CD4-positive, alpha-beta T cell treated with Interleukin-15 for 1 hour (primary cell): ENCODE measurements around the gene ERN1.
A peak's percentile ranks its signal among the peaks of the same experiment; 100 is the strongest.
"Not testable (repeated sequence)": the region's sequence is repeated elsewhere in the genome, so short reads cannot be mapped to it uniquely, and the experiment has no call there.

Experiments
- DNase-seq: peaks from one replicate; pipeline ENCODE4 v3.0.0-alpha.2; 2020

ERN1 gene

GRCh38 chr17:64134216-64134970 is 4.4 kb upstream of the ERN1 start:
- no peak for DNase-seq

- peak; percentile 20 for DNase-seq
Measured at GRCh38 chr17:64133546-64134215, 3.7 kb upstream of the ERN1 start.

DNA sequence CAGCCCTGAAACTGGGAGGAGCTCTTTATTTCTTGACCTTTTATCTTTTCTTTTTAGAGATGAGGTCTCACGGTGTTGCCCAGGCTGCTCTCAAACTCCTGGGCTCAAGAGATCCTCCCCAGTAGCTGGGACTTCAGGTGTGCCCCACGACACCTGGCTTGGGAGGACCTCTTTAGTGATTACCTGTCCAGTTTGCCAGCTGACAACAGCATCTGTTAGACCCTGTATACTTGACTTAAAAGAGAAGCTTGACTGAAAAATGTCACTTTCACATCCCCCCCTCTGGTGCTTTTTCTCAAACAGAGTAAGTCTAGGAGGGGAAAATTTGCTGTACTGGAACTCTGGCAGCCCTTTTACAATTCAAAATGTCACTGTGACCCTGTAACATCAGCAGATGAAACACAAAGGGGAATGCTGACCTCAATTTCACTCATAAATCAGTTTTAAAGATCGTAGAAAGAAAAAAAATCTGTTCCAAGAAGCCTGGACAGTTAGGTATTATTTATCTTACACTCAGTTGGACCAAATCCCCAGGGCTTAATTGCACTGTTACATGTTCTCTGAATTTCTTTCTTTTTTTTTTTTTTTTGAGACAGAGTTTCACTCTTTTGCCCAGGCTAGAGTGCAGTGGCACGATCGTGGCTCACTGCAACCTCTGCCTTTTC is 1.8 kb upstream of the ERN1 start:
- DNase-seq = no peak

- DNase-seq = peak; percentile 81
Measured at GRCh38 chr17:64130559-64131001, 636 bp upstream of the ERN1 start.

GRCh38 chr17:64129515-64129764 is 504 bp downstream of the ERN1 start:
- no peak for DNase-seq

DNA sequence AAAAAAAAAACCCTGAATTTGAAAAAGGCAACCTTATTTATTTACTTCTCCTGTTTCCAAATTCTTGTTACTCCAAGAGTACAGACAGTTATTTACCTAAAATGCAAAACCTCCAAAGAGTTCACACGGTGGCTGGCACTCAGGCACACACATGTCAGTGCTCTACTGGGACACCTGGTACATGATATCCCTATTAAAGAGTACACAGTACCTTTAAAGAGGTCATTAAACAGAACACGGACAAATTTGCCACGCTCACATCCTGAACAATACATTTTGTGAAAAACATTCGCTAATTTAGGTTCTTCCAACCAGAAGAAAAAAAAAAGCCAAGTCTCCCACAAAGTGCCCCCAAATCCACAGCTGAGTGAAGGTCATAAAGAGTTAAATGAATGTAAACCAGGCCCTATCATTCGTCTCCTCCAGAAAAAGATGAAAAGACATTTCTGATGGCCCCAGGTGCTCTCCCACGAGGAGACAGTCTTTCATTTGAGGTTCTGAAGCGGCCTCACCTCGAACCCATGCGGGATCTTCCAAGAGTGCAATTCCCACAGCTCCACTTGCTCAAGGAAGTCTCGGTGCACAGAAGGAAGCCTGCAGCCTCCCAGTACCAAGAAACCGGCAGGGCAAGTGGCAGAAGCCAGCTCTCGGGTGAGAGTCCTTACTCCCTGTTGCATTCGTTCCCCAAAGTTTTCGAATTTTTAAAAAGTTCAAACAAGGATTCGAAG is 993 bp downstream of the ERN1 start:
- DNase-seq = no peak

- no peak for DNase-seq
Measured at GRCh38 chr17:64126918-64127317, 3.0 kb downstream of the ERN1 start.

DNA sequence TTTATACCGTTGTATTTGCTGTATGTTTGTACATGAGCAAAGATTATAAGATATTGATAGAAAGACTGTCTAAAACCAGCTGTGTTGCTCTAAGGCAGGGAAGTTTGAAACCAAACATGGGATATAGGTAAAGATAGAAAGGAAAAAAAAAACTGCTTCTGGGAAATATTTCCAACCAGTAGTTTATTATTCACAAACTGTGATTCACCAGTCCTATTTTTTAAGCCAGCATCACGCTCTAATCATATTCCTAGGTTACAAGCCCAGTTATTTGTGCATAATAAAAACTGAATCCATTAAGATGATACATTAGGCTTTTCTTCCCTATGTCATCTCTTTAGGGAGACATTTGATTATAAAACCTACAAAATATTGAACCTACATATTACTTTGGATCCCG is 4.0 kb downstream of the ERN1 start:
- no peak for DNase-seq

- no peak for DNase-seq
Measured at GRCh38 chr17:64124609-64125008, 5.3 kb downstream of the ERN1 start.

GRCh38 chr17:64123114-64123513 is 6.8 kb downstream of the ERN1 start:
- DNase-seq = no peak

GRCh38 chr17:64120972-64121786 is 8.8 kb downstream of the ERN1 start:
- not testable (repeated sequence) for DNase-seq

DNA sequence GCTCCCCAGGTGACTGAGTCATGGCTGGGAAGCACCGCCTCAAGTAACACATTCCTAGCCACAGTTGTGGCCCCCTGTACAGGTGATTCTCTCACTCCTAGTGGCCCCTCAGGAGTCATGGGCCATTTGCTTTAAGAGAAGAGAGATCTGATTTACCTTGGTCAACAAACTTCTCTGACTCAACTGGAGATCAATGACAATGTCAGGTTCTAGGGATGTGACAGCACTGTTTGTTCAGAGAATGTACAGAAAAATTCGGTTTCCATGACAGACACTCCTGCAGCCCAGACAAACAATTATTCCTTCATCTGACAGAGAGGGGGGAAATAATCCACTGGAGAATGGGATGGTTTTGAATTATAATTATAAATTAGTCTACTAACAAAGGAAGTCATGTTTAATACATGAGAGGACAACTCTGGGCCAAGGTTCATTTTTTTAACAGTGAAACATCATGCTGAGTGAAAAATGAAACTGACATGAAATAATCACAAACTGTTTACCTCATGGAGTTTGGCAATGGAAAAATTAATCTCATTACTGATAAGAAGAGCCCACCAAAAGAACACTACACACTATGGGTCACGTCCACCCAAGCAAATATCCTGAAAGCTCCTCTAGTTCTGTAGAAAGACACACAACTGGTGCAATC is 9.7 kb downstream of the ERN1 start:
- DNase-seq = no peak

DNA sequence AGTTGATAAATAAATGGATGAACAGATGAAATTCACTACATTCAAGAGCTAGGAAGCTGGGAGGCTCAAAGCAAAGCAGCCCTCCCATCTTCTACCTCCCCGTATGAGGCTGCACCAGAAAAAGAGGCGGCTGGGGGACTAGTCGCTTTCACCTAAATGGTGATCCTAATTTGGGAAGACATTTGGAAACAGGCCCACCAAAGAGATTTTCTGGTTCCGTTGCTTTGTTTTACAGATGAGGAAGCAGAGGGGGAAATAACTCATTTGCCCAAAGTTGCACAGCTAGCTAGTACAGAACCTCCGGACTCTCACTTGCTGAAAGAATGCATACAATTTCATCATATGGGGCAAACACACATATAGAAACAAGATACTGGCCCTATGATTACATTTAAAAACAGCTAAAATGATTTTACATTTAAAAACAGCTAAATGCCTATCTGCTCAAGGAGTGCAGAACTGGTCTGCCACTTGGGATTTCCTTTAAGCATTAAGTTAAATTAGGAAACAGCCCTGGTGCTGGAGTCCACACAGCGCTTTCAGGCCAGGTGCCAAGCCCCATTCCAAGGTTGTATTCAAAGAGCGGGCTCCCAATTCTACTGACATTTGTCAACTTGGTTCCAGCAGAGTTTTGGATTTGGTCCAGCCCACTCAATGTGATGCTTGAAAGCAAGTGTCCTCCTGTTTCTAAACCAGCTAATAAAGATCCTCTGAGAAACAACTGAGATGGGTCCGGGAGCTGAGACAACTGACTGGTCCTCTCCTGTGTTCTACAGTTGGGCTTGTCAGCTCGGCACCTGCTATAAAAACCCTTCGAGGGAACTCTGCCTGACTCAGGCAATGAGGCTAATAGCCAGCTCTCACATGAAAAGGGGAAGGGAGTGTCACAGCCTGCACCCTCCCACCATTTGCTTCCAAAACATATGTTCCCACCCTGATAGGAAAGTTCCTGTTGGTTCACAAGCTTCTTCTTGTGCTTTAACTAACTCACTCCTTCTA is 11.7 kb downstream of the ERN1 start:
- DNase-seq = peak; percentile 24

DNA sequence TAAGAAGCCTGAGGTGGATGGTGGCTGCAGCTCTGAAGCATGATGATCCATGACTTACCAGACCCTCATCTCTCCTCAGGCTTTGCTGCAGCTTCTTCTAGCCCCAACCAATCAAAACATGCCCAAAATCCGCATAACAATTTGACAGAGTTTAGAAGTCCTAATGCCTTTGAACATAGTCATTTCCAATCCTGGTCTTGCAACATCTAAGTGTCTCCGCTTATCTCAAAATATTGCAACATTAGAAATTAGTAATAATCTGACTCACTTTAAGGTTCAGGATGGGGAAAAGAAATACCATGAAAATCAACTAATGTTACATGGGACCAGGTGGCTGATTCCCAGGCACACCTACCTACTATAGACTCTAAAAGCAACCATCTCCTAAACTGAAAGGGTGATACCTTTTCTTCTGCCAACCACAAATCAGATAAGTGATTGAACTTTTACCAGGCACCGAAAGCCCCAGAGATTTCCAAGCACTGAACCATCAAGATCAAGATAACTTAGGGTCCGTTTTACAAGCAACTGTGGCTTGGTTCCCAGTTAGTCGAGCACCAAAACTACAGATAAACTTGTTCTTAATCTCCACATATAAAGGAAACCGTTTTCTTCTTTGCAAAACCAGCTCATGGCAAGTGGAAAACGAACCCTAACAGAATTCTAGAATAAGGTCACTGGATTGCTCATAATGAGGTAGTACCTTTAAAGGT is 14.0 kb downstream of the ERN1 start:
- no peak for DNase-seq

DNA sequence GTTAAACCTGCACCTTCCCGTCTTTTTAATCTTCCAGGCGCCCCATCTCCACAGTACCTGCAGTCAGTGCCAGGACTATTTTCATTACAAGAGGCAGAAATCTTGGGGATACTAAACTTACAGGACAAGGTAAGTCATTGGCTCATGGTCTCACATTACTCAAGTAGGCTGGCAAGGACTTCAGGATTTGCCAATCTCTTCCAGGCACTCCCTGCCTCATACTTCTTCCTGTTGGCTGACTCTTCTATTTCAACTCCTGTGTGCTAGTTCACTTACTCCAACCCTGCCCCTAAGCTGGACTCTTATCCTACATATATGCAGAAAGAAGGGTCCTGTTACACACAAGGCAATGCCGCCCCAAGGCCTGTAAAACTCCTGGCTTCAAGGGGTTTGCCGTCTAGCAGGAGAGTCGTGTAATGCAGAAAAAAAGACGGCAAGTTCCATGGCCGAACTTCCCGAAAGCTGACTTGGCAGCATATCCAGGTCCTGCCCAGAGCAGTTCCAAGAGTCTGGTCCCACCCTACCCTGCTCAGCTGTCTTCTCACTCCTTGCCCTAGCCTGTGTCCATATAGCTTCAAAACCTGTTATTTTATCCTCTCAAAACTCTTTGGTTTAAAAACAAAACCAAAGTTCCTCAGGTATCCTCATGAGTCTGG is 14.8 kb downstream of the ERN1 start:
- DNase-seq = no peak

GRCh38 chr17:64113006-64113405 is 16.9 kb downstream of the ERN1 start:
- no peak for DNase-seq

DNA sequence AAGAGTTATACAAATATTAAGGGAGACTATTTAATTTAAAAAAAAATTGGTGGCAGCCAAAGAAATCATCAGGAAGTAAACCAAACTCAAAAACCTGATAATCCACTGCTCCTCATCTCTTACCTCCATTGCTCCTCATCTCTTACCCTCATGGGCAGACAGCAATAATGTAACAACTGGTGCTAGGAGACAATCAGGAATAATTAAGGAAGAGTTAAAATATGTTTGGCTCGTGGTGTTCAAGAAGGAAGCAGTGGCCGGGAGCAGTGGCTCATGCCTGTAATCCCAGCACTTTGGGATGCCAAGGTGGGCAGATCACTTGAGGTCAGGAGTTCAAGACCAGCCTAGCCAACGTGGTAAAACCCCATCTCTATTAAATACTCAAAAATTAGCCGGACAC is 18.1 kb downstream of the ERN1 start:
- no peak for DNase-seq

DNA sequence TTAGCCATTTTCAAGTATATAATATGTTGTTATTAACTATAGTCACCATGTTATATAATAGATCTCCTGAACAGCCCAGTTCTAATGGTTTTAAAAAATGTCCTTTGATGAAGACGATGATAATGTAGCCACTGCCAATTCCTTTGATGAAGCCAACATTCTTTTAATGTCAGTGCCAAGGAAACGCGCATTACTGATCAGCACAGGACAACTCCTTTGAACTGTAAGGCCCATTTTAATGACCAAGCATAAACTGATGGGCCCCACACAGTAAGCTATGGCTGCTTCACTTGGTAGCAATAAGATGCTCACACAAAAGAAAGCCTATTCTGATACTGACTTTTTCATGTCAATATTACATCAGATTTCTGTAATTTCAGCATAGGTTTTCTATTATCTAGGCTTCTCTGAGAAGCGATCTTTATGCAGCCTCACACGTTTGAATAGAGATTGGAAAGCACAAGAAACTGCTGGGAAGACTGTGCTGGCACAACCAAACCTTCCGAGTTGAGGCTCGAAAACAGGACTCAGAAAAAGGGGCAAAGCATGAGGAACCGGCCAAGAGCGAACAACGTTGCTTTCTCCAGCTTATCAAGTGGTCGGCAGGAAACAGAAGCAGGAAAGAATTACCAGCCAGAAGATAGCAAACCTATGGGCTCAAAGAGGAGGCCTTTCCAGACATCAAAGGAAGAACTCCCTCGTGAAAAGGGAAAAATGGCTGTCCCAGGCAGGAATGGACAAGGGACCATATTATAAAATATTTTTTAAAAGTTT is 19.4 kb downstream of the ERN1 start:
- no peak for DNase-seq

DNA sequence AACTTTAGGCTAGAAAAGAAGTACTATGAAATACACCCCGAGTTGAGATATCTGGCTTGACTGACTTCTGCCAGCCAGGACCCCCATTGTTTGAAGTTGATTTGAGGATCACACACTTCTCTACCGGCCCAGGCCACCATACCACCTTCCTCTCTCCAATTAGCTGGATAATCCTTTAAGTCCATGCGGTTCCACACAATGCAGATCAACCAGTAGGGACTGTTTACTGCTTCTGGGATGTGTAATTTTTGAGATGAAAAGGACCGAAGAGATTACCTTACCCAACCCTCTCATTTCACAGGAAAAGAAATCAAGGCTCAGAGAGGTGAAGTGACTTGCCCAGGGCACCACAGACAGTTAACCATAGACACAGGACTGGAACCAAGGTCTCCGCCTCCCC is 20.5 kb downstream of the ERN1 start:
- no peak for DNase-seq
